Measurements from ENCODE around the gene TGFB1I1. TPM values are rescaled to one million over a fixed set of nuclear protein-coding genes. Genes with fewer than 3 reads are reported as not detected.

Gene TGFB1I1
- total and polyA plus RNA-seq, 2 of the 13 experiments (the other 11 are each of a cell fraction or from before 2014, with no cell fraction given), result 0.80 to 2.9 TPM

GRCh38 chr16:31458844-31459686 is 12.9 kb upstream of the TGFB1I1 start, which contains the start of gene ARMC5 (continued):
- TF ChIP-seq SOX6 (IDR thresholded peaks at IDR 0.05) (no peak), SOX6 (CRISPR knock-in tag; IDR thresholded peaks at IDR 0.05) (peak; percentile 77), MYC (CRISPR knock-in tag; IDR thresholded peaks at IDR 0.05; ENCODE audit: borderline replicate concordance) (peak; percentile 99), ZSCAN25 (CRISPR knock-in tag; IDR thresholded peaks at IDR 0.05) (no peak; the same call in 1 of the 2 replicates), CREB3 (CRISPR knock-in tag; IDR thresholded peaks at IDR 0.05) (peak; percentile 74; the same call in 1 of the 2 replicates), CBX2 (IDR thresholded peaks at IDR 0.05; ENCODE audit: low read depth, low read length) (no peak), CBX2 (CRISPR knock-in tag; IDR thresholded peaks at IDR 0.05; ENCODE audit: low read depth) (no peak), E2F1 (CRISPR knock-in tag; IDR thresholded peaks at IDR 0.05) (peak; percentile 91), POLR2A (IDR thresholded peaks at IDR 0.05; ENCODE audit: insufficient read depth in 1 of 2, low read depth in 2 of 2, low read length in 2 of 2) (peak; percentile 87 to 97), ZKSCAN1 (IDR thresholded peaks at IDR 0.05; ENCODE audit: low read length) (no peak), SYNCRIP (IDR thresholded peaks at IDR 0.05; ENCODE audit: insufficient read depth, low read depth, low read length) (no peak), ZNF282 (IDR thresholded peaks at IDR 0.05; ENCODE audit: partially characterized antibody) (no peak), ZNF276 (CRISPR knock-in tag; IDR thresholded peaks at IDR 0.05; ENCODE audit: low read depth) (peak; percentile 72), ZNF777 (CRISPR knock-in tag; IDR thresholded peaks at IDR 0.05) (peak; percentile 84), ZNF350 (CRISPR knock-in tag; IDR thresholded peaks at IDR 0.05; ENCODE audit: borderline replicate concordance, low read depth) (0 out of 2 replicates have a peak, but pooled peaks have one; percentile 82), ZNF253 (CRISPR knock-in tag; IDR thresholded peaks at IDR 0.05; ENCODE audit: borderline replicate concordance) (peak; percentile 63; the same call in 1 of the 2 replicates), NFYB (CRISPR knock-in tag; IDR thresholded peaks at IDR 0.05) (peak; percentile 51), RNF219 (CRISPR knock-in tag; IDR thresholded peaks at IDR 0.05) (no peak), MEIS1 (CRISPR knock-in tag; IDR thresholded peaks at IDR 0.05; ENCODE audit: borderline replicate concordance) (peak; percentile 80; the same call in 1 of the 2 replicates), AKAP8 (CRISPR knock-in tag; IDR thresholded peaks at IDR 0.05) (peak; percentile 87), ATF2 (CRISPR knock-in tag; IDR thresholded peaks at IDR 0.05) (peak; percentile 89)
